ENCODE data around the gene CCS. TPM values are rescaled to one million over a fixed set of nuclear protein-coding genes. Genes with fewer than 3 reads are reported as not detected.

Gene CCS
- total and polyA plus RNA-seq, 9 of the 15 experiments (the other 6 are each of a cell fraction or from before 2014, with no cell fraction given) = 1.1 to 46.6 (median 26.8) TPM

GRCh38 chr11:66593303-66593635, 284 bp downstream of the CCS start (continued):
- TF ChIP-seq, protein P1, sequence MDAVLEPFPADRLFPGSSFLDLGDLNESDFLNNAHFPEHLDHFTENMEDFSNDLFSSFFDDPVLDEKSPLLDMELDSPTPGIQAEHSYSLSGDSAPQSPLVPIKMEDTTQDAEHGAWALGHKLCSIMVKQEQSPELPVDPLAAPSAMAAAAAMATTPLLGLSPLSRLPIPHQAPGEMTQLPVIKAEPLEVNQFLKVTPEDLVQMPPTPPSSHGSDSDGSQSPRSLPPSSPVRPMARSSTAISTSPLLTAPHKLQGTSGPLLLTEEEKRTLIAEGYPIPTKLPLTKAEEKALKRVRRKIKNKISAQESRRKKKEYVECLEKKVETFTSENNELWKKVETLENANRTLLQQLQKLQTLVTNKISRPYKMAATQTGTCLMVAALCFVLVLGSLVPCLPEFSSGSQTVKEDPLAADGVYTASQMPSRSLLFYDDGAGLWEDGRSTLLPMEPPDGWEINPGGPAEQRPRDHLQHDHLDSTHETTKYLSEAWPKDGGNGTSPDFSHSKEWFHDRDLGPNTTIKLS (IDR thresholded peaks at IDR 0.05; ENCODE audit: borderline replicate concordance, low read depth) = no peak
- no peak for TF ChIP-seq STAT5B (CRISPR knock-in tag; IDR thresholded peaks at IDR 0.05)
- no peak for TF ChIP-seq PYGO2 (tag; IDR thresholded peaks at IDR 0.05)
- no peak for TF ChIP-seq PHB (CRISPR knock-in tag; IDR thresholded peaks at IDR 0.05)
- TF ChIP-seq, protein P2, sequence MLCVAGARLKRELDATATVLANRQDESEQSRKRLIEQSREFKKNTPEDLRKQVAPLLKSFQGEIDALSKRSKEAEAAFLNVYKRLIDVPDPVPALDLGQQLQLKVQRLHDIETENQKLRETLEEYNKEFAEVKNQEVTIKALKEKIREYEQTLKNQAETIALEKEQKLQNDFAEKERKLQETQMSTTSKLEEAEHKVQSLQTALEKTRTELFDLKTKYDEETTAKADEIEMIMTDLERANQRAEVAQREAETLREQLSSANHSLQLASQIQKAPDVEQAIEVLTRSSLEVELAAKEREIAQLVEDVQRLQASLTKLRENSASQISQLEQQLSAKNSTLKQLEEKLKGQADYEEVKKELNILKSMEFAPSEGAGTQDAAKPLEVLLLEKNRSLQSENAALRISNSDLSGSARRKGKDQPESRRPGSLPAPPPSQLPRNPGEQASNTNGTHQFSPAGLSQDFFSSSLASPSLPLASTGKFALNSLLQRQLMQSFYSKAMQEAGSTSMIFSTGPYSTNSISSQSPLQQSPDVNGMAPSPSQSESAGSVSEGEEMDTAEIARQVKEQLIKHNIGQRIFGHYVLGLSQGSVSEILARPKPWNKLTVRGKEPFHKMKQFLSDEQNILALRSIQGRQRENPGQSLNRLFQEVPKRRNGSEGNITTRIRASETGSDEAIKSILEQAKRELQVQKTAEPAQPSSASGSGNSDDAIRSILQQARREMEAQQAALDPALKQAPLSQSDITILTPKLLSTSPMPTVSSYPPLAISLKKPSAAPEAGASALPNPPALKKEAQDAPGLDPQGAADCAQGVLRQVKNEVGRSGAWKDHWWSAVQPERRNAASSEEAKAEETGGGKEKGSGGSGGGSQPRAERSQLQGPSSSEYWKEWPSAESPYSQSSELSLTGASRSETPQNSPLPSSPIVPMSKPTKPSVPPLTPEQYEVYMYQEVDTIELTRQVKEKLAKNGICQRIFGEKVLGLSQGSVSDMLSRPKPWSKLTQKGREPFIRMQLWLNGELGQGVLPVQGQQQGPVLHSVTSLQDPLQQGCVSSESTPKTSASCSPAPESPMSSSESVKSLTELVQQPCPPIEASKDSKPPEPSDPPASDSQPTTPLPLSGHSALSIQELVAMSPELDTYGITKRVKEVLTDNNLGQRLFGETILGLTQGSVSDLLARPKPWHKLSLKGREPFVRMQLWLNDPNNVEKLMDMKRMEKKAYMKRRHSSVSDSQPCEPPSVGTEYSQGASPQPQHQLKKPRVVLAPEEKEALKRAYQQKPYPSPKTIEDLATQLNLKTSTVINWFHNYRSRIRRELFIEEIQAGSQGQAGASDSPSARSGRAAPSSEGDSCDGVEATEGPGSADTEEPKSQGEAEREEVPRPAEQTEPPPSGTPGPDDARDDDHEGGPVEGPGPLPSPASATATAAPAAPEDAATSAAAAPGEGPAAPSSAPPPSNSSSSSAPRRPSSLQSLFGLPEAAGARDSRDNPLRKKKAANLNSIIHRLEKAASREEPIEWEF (CRISPR knock-in tag; IDR thresholded peaks at IDR 0.05) = no peak
- TF ChIP-seq XRCC5 (IDR thresholded peaks at IDR 0.05; ENCODE audit: low read depth, low read length) = no peak
- no peak for TF ChIP-seq SRF (CRISPR knock-in tag; IDR thresholded peaks at IDR 0.05)
- no peak for TF ChIP-seq TRIM28 (IDR thresholded peaks at IDR 0.05)
- no peak for TF ChIP-seq RBM14 (IDR thresholded peaks at IDR 0.05; ENCODE audit: borderline replicate concordance, insufficient read depth, low read depth, low read length)
- TF ChIP-seq, protein P3, sequence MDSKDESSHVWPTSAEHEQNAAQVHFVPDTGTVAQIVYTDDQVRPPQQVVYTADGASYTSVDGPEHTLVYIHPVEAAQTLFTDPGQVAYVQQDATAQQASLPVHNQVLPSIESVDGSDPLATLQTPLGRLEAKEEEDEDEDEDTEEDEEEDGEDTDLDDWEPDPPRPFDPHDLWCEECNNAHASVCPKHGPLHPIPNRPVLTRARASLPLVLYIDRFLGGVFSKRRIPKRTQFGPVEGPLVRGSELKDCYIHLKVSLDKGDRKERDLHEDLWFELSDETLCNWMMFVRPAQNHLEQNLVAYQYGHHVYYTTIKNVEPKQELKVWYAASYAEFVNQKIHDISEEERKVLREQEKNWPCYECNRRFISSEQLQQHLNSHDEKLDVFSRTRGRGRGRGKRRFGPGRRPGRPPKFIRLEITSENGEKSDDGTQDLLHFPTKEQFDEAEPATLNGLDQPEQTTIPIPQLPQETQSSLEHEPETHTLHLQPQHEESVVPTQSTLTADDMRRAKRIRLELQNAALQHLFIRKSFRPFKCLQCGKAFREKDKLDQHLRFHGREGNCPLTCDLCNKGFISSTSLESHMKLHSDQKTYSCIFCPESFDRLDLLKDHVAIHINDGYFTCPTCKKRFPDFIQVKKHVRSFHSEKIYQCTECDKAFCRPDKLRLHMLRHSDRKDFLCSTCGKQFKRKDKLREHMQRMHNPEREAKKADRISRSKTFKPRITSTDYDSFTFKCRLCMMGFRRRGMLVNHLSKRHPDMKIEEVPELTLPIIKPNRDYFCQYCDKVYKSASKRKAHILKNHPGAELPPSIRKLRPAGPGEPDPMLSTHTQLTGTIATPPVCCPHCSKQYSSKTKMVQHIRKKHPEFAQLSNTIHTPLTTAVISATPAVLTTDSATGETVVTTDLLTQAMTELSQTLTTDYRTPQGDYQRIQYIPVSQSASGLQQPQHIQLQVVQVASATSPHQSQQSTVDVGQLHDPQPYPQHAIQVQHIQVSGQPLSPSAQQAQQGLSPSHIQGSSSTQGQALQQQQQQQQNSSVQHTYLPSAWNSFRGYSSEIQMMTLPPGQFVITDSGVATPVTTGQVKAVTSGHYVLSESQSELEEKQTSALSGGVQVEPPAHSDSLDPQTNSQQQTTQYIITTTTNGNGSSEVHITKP (IDR thresholded peaks at IDR 0.05; ENCODE audit: partially characterized antibody) = peak; percentile 98
- no peak for TF ChIP-seq DPF2 (IDR thresholded peaks at IDR 0.05)
- TF ChIP-seq GABPB2 (CRISPR knock-in tag; conservative IDR thresholded peaks at IDR 0.05) = no peak
- TF ChIP-seq, protein P4, sequence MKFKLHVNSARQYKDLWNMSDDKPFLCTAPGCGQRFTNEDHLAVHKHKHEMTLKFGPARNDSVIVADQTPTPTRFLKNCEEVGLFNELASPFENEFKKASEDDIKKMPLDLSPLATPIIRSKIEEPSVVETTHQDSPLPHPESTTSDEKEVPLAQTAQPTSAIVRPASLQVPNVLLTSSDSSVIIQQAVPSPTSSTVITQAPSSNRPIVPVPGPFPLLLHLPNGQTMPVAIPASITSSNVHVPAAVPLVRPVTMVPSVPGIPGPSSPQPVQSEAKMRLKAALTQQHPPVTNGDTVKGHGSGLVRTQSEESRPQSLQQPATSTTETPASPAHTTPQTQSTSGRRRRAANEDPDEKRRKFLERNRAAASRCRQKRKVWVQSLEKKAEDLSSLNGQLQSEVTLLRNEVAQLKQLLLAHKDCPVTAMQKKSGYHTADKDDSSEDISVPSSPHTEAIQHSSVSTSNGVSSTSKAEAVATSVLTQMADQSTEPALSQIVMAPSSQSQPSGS (CRISPR knock-in tag; IDR thresholded peaks at IDR 0.05) = no peak
- no peak for TF ChIP-seq ZNF174 (CRISPR knock-in tag; IDR thresholded peaks at IDR 0.05)
- TF ChIP-seq ESRRB (CRISPR knock-in tag; IDR thresholded peaks at IDR 0.05; ENCODE audit: borderline replicate concordance) = no peak
- 0 out of 2 replicates have a peak, but pooled peaks have one; percentile 27 for TF ChIP-seq ARID2 (IDR thresholded peaks at IDR 0.05)
- TF ChIP-seq MYC (IDR thresholded peaks at IDR 0.05; ENCODE audit: low read depth, low read length) = no peak
- TF ChIP-seq MYC (CRISPR knock-in tag; IDR thresholded peaks at IDR 0.05; ENCODE audit: borderline replicate concordance, low read depth) = no peak
